T-helper 2 cell (primary cell): ENCODE measurements around the gene LCN15.
"Not testable (repeated sequence)": the region's sequence is repeated elsewhere in the genome, so short reads cannot be mapped to it uniquely, and the experiment has no call there.

ENCODE experiments used
- DNase-seq, 5 experiments: peaks; one replicate each; pipeline versions ENCODE4 v3.0.0 to v3.0.0-alpha.2; 2012 to 2022

LCN15 gene

GRCh38 chr9:136720251-136720897 lies 43.9 kb downstream of the LCN15 start:
- DNase-seq = no peak

DNA sequence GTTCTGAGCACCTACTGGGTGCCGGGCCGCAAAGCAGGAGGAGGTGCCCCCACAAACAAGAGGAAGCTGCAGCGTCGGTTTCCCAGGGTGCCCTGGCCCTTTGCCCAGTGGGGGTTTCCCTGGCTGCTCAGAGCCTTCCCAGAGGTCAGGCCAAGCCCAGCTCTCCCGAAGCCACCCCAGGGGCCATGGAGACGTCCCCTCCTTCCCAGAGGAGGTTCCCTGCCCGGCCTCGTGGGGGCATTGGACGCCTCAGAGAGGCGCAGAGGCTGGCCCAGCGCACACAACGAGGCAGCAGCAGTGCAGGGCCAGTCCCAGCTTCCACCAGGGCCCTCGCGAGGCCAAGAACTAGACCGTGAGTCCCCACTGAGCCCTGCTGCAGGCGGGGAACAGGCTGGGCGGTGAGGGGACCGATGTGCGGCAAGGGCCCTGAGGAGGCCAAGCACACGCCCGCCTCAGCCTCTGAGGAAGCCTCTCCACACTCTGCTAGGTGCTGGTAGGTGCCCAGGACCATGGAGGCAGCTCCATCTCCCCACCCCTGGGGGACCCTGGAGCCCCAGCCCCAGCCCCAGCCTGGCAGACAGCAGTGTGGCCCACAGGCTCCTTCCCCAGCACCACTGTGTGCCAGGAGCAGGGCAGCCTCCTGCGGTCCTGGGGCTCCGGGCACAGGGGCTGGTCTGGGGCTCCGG lies 45.0 kb downstream of the LCN15 start:
- DNase-seq = peak in 1 of 5 experiments; percentile 34

DNA sequence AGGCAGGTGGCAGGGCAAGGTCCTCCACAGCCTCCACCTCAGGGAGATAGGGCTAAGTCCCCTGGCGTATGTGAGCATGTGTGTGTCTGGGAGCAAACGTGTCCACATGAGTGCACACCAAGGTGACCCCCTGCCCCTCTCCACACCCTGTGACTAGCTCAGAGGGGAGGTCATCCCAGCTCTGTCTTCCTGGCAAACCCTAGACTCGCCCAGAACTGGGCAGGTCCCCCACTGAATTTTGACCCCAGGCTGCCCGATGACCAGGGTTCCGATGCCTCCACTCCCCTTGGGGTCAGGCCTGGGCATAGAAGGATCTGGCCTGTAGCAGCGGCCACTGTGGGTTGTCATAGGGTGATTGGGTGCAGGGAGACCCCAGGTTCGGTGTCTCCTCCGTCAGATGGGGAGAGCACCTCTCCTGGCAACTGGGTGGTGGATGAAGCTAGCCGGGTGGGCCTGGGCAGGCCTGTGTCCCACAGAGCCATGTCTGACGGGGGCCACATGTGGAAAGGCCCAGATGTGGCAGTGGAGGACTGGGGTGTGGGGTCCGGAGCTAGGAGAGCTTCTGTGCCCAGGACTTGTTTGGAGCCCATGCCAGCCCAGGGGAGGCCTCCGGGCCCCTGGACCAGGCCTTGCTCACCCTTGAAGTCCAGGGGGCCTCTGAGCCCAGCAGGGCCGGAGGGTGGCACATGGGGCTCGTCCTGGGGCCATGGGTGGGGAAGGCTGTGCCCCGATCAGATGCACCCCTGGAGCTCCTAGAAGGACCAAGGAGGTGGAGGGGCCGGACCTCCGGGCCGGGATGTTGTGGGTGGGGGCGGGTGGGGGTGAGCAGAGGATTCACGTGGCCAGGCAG lies 45.7 kb downstream of the LCN15 start:
- no peak for DNase-seq

GRCh38 chr9:136717399-136717798 lies 46.9 kb downstream of the LCN15 start:
- no peak for DNase-seq

DNA sequence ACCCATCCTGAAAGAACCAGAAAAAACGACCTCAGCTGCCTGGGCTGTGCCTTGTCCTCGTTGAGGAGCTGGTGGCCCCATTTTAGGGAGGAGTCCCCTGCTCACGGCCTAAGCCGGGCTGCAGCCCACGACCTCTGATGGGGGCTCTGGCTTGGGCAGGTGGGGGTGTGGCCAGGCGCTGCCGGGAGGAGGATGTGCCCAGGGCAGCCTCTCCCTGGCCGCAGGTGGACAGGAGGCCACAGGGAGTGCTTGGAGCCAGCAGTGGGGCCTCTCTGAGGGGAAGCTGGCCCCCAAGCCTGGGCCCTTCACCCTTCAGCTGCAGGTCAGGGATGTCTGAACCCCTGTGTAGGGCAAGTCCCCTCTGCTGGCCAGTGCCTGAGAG lies 49.4 kb downstream of the LCN15 start:
- DNase-seq = no peak

DNA sequence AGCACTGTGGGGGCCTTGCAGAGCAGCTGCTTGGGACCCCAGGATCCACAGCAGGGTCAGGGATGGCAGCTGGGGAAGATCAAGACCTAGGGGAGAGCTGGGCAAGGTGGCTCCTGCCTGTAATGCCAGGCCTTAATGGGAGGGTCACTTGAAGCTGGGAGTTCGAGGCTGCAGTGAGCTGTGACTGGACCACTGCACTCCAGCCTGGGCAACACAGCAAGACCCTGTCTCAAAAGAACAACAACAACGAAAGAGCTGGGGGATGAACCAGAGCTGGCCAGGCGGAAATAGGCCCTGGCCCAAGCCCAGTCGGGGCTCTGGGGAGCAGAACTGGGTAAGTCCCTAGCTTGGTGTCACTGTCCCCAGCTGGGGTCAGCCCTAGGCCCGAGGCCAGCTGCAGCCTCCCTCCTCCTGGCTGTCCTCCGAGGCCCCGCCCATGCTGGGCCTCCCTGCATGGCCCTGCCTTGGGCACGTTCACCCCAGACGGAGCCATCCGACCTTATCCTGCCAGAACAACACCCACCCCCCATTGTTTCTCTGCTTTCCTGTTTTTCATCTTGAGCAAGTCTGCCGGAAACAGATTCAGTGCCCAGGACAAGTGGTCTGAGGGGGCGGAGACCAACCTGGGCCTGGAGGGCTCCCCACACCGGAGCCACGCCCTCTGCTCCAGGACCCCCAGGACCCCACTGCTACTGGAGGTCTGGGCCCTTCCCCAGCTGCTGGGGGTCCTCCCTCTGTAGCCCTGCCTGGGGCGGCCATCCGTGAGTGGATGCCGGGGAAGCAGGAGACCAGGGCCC lies 50.0 kb downstream of the LCN15 start:
- no peak for DNase-seq

DNA sequence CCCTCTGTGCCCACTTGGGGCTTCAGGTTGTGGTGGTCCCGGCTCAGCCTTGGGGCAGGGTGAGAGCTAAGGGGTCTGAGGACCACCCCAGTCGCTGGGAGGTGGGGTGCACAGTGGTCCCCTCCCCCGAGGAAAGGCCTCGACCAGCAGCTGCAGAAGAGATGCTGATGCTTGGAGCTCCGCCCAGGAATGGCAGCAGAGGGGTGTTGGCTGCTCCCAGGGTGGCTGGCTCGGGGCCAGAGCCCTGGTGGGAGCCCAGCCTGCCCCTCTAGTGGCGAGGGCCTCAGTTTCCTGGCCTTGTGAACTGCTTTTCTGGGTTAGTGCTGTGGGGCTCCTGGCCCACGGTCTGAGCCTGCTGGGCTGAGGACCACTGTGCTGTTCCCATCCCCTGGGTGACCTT lies 50.8 kb downstream of the LCN15 start:
- no peak for DNase-seq

DNA sequence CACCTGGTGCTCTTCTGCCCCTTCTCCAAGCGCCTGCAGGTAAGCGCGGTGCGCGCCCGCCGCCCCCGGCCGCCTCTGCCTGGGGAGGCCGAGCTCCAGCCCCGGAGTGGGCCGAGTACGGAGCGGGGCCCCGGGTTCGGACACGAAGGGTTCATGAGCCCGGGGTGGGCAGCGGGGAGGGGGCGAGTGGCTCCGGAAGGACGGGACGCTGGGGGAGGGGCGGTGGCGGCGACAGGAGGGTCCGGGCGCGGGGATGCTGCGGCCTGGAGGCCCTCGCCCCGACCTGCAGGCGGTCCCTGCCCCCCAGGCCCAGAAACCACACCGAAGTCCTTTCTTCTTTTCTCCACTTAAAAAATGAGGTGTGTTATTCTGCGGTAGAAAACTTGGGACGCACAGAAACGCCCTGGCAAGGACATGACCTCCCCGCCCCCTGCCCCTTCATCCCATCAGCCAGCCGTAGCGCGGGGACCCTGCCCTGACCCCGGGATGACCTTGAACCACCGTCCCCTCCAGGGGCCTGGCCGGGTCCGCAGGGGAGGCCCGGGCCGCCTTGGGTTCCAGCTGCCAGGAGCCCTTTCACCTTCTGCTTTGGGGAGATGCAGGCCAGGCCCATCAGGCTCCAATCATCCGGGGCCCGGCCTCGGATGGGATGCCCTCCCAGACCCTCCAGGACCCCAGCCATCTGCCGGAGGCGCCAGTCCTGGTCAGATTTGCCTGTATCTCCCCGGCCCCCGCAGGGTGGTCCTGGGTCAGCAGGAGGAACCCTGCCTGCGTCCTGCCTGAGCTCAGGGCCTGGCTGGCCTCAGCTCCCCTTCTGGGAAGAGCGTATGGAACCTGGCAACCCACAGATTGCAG lies 51.4 kb downstream of the LCN15 start:
- no peak for DNase-seq

- no peak for DNase-seq
Measured at GRCh38 chr9:136711751-136712689, 52.3 kb downstream of the LCN15 start, which contains the start of gene DIPK1B. TSS of gene DIPK1B (plus strand) at chr9:136712572. CDS start at chr9:136712666, 94 bp downstream.

DNA sequence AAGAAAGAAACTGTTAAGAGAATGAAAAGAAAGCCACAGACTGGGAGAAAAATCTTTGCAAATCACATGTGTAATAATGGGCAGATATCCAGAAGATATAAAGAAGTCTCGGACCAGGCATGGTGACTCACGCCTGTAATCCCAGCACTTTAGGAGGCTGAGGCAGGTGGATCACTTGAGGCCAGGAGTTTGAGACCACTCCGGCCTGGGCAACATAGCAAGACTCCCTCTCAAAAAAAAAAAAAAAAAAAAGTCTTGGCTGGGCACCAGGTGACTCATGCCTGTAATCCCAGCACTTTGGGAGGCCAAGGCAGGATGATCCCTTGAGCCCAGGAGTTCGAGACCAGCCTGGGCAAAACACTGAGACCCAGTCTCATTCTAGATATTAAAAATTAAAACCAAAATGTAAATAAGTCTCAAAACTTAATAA lies 53.1 kb downstream of the LCN15 start:
- not testable (repeated sequence) for DNase-seq

DNA sequence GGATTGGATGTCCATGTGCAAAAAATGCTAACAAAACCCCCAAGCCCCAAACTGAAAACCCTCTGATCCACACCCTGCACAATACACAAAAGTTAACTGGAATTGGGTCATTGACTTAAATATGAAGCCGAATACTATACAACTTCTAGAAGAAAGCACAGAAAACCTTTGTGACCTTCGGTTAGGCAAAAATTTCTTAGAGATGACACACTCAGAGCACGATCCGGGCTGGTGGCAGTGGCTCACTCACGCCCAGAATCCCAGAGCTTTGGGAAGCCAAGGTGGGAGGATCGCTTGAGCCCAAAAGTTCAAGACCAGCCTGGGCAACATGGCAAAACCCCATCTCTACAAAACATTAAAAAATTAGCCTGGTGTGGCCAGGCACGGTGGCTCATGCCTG lies 53.8 kb downstream of the LCN15 start:
- DNase-seq = no peak
